GM12872 (cell line): ENCODE results near the gene LPCAT3.

Experiments used
- CTCF ChIP-seq: IDR thresholded peaks from 3 replicates; pipeline ENCODE4 v1.5.1; 2011; ENCODE audit warnings: low read depth, mild to moderate bottlenecking, low read length, moderate library complexity; ENCODE audit not compliant: insufficient read depth

The LPCAT3 gene

GRCh38 chr12:7026854-7027253 is 8.6 kb upstream of the LPCAT3 start:
- no peak for TF ChIP-seq CTCF

- no peak for TF ChIP-seq CTCF
Observed at GRCh38 chr12:7023114-7023513, 4.8 kb upstream of the LPCAT3 start.

GRCh38 chr12:7021956-7022355 is 3.7 kb upstream of the LPCAT3 start:
- TF ChIP-seq CTCF: no peak

- no peak for TF ChIP-seq CTCF
Observed at GRCh38 chr12:7019043-7019569, 830 bp upstream of the LPCAT3 start.

- 0 out of 3 replicates have a peak, but pooled peaks have one; percentile 5 for TF ChIP-seq CTCF
Observed at GRCh38 chr12:7017870-7018349, 366 bp downstream of the LPCAT3 start.

- no peak for TF ChIP-seq CTCF
Observed at GRCh38 chr12:7016958-7017571, 1.2 kb downstream of the LPCAT3 start.

GRCh38 chr12:7015555-7016370 is 2.5 kb downstream of the LPCAT3 start:
- TF ChIP-seq CTCF: no peak
